GM23338 (cell line): ENCODE results near the gene MED27. TPM values are rescaled to one million over a fixed set of nuclear protein-coding genes. Genes with fewer than 3 reads are reported as not detected.

Experiments used
- ATAC-seq: fragments of 200-7000 bp; cut with Tn5 transposase; 3 replicates; pipeline ENCODE4 v1.9.1; 2020
- DNase-seq: peaks from one replicate; pipeline ENCODE4 v3.0.0-alpha.2; 2015; ENCODE audit warnings: low spot score
- H2AFZ ChIP-seq: fragments of 200-600 bp; sonication (generic); 2 replicates; pipeline ENCODE4 v1.8.0; 2016; ENCODE audit warnings: antibody characterized with exemption, mild to moderate bottlenecking, moderate library complexity
- H3F3A ChIP-seq: fragments of 200-600 bp; sonication (generic); replicated peaks from 2 replicates; pipeline ENCODE4 v1.8.0; 2017; ENCODE audit warnings: antibody characterized with exemption, mixed run types, low read depth
- H3K27ac ChIP-seq: fragments of 200-600 bp; sonication (generic); 2 replicates; pipeline ENCODE4 v1.6.1; 2016; ENCODE audit warnings: low read depth
- H3K27me3 ChIP-seq: fragments of 200-600 bp; sonication (generic); 2 replicates; pipeline ENCODE4 v1.8.0; 2016; ENCODE audit warnings: mild to moderate bottlenecking, mixed run types, moderate library complexity; ENCODE audit not compliant: insufficient read depth
- H3K36me3 ChIP-seq: fragments of 200-600 bp; sonication (generic); 2 replicates; pipeline ENCODE4 v1.8.0; 2016; ENCODE audit warnings: mild to moderate bottlenecking; ENCODE audit not compliant: insufficient read depth
- H3K4me1 ChIP-seq: fragments of 200-600 bp; sonication (generic); 2 replicates; pipeline ENCODE4 v1.8.0; 2016; ENCODE audit warnings: mild to moderate bottlenecking, moderate library complexity; ENCODE audit not compliant: insufficient read depth
- H3K4me2 ChIP-seq: fragments of 200-600 bp; sonication (generic); 2 replicates; pipeline ENCODE4 v1.7.1; 2017; ENCODE audit warnings: mixed run types
- H3K4me3 ChIP-seq: fragments of 200-600 bp; sonication (generic); 2 replicates; pipeline ENCODE4 v1.6.1; 2016; ENCODE audit warnings: mixed run types
- H3K79me2 ChIP-seq: fragments of 200-600 bp; sonication (generic); replicated peaks from 2 replicates; pipeline ENCODE4 v1.8.0; 2017; ENCODE audit warnings: mild to moderate bottlenecking; ENCODE audit not compliant: insufficient read depth
- H3K9me2 ChIP-seq: fragments of 200-600 bp; sonication (generic); 2 replicates; pipeline ENCODE4 v1.8.0; 2017; ENCODE audit not compliant: insufficient read depth
- H4K20me1 ChIP-seq: fragments of 200-600 bp; sonication (generic); replicated peaks from 2 replicates; pipeline ENCODE4 v1.8.0; 2017; ENCODE audit warnings: mild to moderate bottlenecking; ENCODE audit not compliant: insufficient read depth
- H3K27ac Mint-ChIP-seq: 2 replicates; pipeline ENCODE4 v1.8.0; 2020; ENCODE audit warnings: inconsistent platforms, mild to moderate bottlenecking, moderate library complexity, mixed read lengths
- H3K27me3 Mint-ChIP-seq: 3 replicates; pipeline ENCODE4 v1.8.0; 2022; ENCODE audit warnings: low read depth, mild to moderate bottlenecking, moderate library complexity, mixed read lengths, inconsistent platforms; ENCODE audit not compliant: insufficient read depth, poor library complexity
- H3K36me3 Mint-ChIP-seq: 3 replicates; pipeline ENCODE4 v1.8.0; 2021; ENCODE audit warnings: low read depth, mild to moderate bottlenecking, inconsistent platforms, moderate library complexity, mixed read lengths
- H3K4me1 Mint-ChIP-seq: 3 replicates; pipeline ENCODE4 v1.8.0; 2020; ENCODE audit warnings: mild to moderate bottlenecking, inconsistent platforms, mixed read lengths
- H3K4me3 Mint-ChIP-seq: 3 replicates; pipeline ENCODE4 v1.8.0; 2021; ENCODE audit warnings: moderate library complexity, mild to moderate bottlenecking, inconsistent platforms, mixed read lengths
- H3K9me3 Mint-ChIP-seq: 3 replicates; pipeline ENCODE4 v1.8.0; 2020; ENCODE audit warnings: moderate library complexity, mild to moderate bottlenecking, inconsistent platforms, mixed read lengths
- CREB1 ChIP-seq: fragments of 250-450 bp; sonication (Bioruptor Pico); IDR thresholded peaks from 2 replicates; pipeline ENCODE4 v1.5.0; 2020; ENCODE audit warnings: low read depth, mild to moderate bottlenecking, moderate library complexity
- EZH2 ChIP-seq: fragments of 200-600 bp; sonication (generic); IDR thresholded peaks from one replicate; pipeline ENCODE4 v1.8.0; 2017; ENCODE audit warnings: antibody characterized with exemption, mild to moderate bottlenecking, low read depth; ENCODE audit not compliant: unreplicated experiment
- EZH2phosphoT487 ChIP-seq: fragments of 200-600 bp; sonication (generic); IDR thresholded peaks from one replicate; pipeline ENCODE4 v1.8.1; 2018; ENCODE audit warnings: antibody characterized with exemption; ENCODE audit not compliant: unreplicated experiment
- JUNB ChIP-seq: IDR thresholded peaks from one replicate; pipeline ENCODE4 v1.6.1; 2016; ENCODE audit warnings: antibody characterized with exemption; ENCODE audit not compliant: unreplicated experiment
- NANOG ChIP-seq: IDR thresholded peaks from 2 replicates; pipeline ENCODE4 v1.6.1; 2016; ENCODE audit warnings: antibody characterized with exemption, borderline replicate concordance
- STAT1 ChIP-seq: IDR thresholded peaks from one replicate; pipeline ENCODE4 v1.6.1; 2016; ENCODE audit warnings: antibody characterized with exemption; ENCODE audit not compliant: unreplicated experiment
- ZNF331 ChIP-seq: fragments of 250-450 bp; sonication (Bioruptor Pico); IDR thresholded peaks from 2 replicates; pipeline ENCODE4 v1.5.0; 2020; ENCODE audit warnings: low read depth, mild to moderate bottlenecking, moderate library complexity
- polyA plus RNA-seq: library from polyadenylated mRNA; unstranded; fragments of >200 nt; fragmentation: Nextera tagmentation; extraction: Ambion mirVana; gene quantifications from 2 replicates; pipeline ENCODE4 v1.2.1, GENCODE V29; 2016
- total RNA-seq: library from RNA; depleted of rRNA; stranded (reverse); fragments of >200 nt; shearing (Covaris generic); gene quantifications from 2 replicates; pipeline ENCODE4 v1.2.3, GENCODE V29; 2014
- TF ChIP-seq, protein P1 (sequence below), 2 experiments: fragments of 200-600 bp in 1 of 2; sonication (generic) in 1 of 2; conservative IDR thresholded peaks; 2 replicates each; pipeline versions ENCODE4 v1.5.1 to v1.6.1; 2016 to 2017; ENCODE audit warnings: antibody characterized with exemption in 2 of 2, low read depth in 2 of 2, mild to moderate bottlenecking in 2 of 2, moderate library complexity in 1 of 2
- TF ChIP-seq, protein P2 (sequence below): fragments of 250-450 bp; sonication (Bioruptor Pico); IDR thresholded peaks from 2 replicates; pipeline ENCODE4 v1.5.0; 2020; ENCODE audit warnings: mild to moderate bottlenecking, moderate library complexity

Gene MED27
- total and polyA plus RNA-seq, 2 experiments from 2014 or later, result 30.6 to 35.0 TPM

DNA sequence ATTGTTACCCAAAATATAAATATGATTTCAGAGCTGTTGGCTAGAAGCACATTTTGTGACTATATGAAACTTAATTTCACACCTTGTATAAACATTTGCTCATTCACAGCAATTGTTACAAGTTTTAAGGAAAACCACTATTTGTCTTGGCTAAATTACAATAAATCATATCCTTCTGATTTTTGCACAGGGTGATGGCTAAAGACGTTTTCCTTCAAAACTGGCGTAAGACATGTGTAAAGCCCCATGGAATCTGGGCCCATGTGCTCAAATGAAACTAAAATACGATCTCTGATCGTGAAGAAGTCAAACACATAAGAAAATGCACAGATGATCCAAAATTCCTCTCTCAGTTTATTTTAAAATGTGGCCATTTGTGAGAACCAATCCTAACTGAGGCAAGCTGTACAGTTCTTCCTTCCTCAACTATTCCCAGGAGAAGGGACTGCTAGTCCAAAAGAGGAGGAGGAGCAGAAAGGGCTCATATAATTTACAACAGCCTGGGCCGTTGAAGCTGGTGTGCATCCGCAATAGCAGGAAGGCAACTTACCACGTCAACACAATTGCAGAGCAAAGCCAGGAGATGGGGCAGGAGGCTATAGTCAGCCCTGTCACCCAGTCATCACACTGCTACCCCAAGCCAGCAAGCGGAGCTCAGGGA is 98.4 kb downstream of the MED27 start:
- H3K27me3 Mint-ChIP-seq, result no peaks in the 10 kb centered on the region
- Histone ChIP-seq H3F3A (no peaks in the 10 kb centered on the region), H3K9me2 (no peaks in the 10 kb centered on the region), H3K4me1 (peaks cover 8% of the 10 kb centered on the region; the same call in 1 of the 2 replicates), H3K79me2 (no peaks in the 10 kb centered on the region; the same call in 1 of the 2 replicates), H2AFZ (no peak overlapping the region), H3K27me3 (no peaks in the 10 kb centered on the region), H3K4me3 (no peak overlapping the region), H3K36me3 (no peaks in the 10 kb centered on the region), H4K20me1 (peaks cover 3% of the 10 kb centered on the region; the same call in 1 of the 2 replicates), H3K4me2 (no peak overlapping the region), H3K27ac (no peak overlapping the region)
- peaks cover 18% of the 10 kb centered on the region for H3K4me1 Mint-ChIP-seq
- H3K36me3 Mint-ChIP-seq, result no peaks in the 10 kb centered on the region
- H3K9me3 Mint-ChIP-seq, result no peaks in the 10 kb centered on the region
- no peak overlapping the region for H3K4me3 Mint-ChIP-seq
- no peak overlapping the region for H3K27ac Mint-ChIP-seq
- peak; percentile 68 for ATAC-seq
- TF ChIP-seq, protein P1, sequence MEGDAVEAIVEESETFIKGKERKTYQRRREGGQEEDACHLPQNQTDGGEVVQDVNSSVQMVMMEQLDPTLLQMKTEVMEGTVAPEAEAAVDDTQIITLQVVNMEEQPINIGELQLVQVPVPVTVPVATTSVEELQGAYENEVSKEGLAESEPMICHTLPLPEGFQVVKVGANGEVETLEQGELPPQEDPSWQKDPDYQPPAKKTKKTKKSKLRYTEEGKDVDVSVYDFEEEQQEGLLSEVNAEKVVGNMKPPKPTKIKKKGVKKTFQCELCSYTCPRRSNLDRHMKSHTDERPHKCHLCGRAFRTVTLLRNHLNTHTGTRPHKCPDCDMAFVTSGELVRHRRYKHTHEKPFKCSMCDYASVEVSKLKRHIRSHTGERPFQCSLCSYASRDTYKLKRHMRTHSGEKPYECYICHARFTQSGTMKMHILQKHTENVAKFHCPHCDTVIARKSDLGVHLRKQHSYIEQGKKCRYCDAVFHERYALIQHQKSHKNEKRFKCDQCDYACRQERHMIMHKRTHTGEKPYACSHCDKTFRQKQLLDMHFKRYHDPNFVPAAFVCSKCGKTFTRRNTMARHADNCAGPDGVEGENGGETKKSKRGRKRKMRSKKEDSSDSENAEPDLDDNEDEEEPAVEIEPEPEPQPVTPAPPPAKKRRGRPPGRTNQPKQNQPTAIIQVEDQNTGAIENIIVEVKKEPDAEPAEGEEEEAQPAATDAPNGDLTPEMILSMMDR (conservative IDR thresholded peaks at IDR 0.05; ENCODE audit: low read depth in 2 of 2), result peak in 1 of 2 experiments; percentile 37; a peak in 2 of 4 replicates
- no peak for TF ChIP-seq JUNB
- TF ChIP-seq EZH2phosphoT487, result no peak
- TF ChIP-seq ZNF331, result peak; percentile 60
- no peak for TF ChIP-seq NANOG
- TF ChIP-seq EZH2, result no peak
- no peak for DNase-seq

DNA sequence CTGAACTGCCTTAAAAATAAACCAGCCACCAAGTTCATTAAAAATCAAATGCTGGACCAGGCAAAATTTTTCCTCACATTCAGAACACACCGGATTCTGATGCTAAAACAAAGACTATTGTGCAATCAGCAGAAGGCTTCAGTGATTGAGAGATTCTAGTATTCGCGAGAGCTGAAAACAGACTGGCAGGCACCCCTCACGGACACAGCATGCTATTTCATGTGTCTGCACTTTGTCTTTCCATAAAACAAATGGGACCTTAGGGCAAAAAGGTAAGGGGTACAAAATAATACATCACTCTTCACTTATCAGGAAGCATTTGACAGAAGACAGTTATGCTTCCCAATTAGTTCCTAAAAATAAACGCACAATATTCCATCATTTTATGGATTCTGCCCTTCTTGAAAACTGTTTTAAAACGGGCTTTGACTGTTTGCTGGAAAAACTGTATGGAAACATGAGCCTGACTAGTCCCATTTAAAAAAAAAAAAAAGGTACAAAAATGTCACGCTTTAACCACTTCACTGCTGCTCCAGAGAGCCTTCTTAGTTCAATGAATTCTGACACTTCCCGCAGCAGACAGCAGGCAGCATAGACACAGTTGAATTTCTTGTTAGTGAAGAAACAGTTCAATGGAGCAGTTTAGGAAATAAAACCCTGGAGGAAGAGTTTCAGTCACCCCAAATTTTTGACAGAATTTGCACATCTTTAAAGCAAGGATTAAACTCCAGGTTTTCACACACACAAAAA is 99.2 kb downstream of the MED27 start:
- Histone ChIP-seq H3K36me3 (no peaks in the 10 kb centered on the region), H4K20me1 (peaks cover 10% of the 10 kb centered on the region; the same call in 1 of the 2 replicates), H2AFZ (no peak overlapping the region), H3K9me2 (no peaks in the 10 kb centered on the region), H3K4me3 (no peak overlapping the region), H3K4me2 (no peak overlapping the region), H3K79me2 (no peaks in the 10 kb centered on the region; the same call in 1 of the 2 replicates), H3K27me3 (no peaks in the 10 kb centered on the region), H3F3A (no peaks in the 10 kb centered on the region), H3K27ac (no peak overlapping the region), H3K4me1 (peaks cover 8% of the 10 kb centered on the region; the same call in 1 of the 2 replicates)
- Mint-ChIP-seq H3K27ac (no peak overlapping the region), H3K4me3 (no peak overlapping the region), H3K36me3 (no peaks in the 10 kb centered on the region), H3K9me3 (no peaks in the 10 kb centered on the region), H3K27me3 (no peaks in the 10 kb centered on the region), H3K4me1 (peaks cover 18% of the 10 kb centered on the region)
- ATAC-seq (no peak), DNase-seq (no peak)
- TF ChIP-seq, protein P2, sequence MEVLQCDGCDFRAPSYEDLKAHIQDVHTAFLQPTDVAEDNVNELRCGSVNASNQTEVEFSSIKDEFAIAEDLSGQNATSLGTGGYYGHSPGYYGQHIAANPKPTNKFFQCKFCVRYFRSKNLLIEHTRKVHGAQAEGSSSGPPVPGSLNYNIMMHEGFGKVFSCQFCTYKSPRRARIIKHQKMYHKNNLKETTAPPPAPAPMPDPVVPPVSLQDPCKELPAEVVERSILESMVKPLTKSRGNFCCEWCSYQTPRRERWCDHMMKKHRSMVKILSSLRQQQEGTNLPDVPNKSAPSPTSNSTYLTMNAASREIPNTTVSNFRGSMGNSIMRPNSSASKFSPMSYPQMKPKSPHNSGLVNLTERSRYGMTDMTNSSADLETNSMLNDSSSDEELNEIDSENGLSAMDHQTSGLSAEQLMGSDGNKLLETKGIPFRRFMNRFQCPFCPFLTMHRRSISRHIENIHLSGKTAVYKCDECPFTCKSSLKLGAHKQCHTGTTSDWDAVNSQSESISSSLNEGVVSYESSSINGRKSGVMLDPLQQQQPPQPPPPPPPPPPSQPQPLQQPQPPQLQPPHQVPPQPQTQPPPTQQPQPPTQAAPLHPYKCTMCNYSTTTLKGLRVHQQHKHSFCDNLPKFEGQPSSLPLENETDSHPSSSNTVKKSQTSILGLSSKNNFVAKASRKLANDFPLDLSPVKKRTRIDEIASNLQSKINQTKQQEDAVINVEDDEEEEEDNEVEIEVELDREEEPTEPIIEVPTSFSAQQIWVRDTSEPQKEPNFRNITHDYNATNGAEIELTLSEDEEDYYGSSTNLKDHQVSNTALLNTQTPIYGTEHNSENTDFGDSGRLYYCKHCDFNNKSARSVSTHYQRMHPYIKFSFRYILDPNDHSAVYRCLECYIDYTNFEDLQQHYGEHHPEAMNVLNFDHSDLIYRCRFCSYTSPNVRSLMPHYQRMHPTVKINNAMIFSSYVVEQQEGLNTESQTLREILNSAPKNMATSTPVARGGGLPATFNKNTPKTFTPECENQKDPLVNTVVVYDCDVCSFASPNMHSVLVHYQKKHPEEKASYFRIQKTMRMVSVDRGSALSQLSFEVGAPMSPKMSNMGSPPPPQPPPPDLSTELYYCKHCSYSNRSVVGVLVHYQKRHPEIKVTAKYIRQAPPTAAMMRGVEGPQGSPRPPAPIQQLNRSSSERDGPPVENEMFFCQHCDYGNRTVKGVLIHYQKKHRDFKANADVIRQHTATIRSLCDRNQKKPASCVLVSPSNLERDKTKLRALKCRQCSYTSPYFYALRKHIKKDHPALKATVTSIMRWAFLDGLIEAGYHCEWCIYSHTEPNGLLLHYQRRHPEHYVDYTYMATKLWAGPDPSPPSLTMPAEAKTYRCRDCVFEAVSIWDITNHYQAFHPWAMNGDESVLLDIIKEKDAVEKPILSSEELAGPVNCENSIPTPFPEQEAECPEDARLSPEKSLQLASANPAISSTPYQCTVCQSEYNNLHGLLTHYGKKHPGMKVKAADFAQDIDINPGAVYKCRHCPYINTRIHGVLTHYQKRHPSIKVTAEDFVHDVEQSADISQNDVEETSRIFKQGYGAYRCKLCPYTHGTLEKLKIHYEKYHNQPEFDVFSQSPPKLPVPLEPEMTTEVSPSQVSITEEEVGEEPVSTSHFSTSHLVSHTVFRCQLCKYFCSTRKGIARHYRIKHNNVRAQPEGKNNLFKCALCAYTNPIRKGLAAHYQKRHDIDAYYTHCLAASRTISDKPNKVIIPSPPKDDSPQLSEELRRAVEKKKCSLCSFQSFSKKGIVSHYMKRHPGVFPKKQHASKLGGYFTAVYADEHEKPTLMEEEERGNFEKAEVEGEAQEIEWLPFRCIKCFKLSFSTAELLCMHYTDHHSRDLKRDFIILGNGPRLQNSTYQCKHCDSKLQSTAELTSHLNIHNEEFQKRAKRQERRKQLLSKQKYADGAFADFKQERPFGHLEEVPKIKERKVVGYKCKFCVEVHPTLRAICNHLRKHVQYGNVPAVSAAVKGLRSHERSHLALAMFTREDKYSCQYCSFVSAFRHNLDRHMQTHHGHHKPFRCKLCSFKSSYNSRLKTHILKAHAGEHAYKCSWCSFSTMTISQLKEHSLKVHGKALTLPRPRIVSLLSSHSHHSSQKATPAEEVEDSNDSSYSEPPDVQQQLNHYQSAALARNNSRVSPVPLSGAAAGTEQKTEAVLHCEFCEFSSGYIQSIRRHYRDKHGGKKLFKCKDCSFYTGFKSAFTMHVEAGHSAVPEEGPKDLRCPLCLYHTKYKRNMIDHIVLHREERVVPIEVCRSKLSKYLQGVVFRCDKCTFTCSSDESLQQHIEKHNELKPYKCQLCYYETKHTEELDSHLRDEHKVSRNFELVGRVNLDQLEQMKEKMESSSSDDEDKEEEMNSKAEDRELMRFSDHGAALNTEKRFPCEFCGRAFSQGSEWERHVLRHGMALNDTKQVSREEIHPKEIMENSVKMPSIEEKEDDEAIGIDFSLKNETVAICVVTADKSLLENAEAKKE (CRISPR knock-in tag), result no peak
- TF ChIP-seq EZH2phosphoT487, result no peak
- TF ChIP-seq STAT1, result no peak
- no peak for TF ChIP-seq CREB1 (CRISPR knock-in tag)
